DMS53 treated with DMSO at 0.1 percent for 48 hours (cell line): ENCODE data around the gene GLT8D2.

Experiments
- DNase-seq: peaks from one replicate; lab custom pipeline; 2025; ENCODE audit not compliant: unreplicated experiment; lab: John Stamatoyannopoulos, UW

Gene GLT8D2

GRCh38 chr12:103955811-103956508, 94.0 kb downstream of the GLT8D2 start:
- no peak for DNase-seq

- DNase-seq = no peak
Measured at GRCh38 chr12:103952497-103952896, 97.5 kb downstream of the GLT8D2 start.

- no peak for DNase-seq
Measured at GRCh38 chr12:103948746-103949406, 101.1 kb downstream of the GLT8D2 start.

GRCh38 chr12:103947871-103948555, 102.0 kb downstream of the GLT8D2 start:
- no peak for DNase-seq

GRCh38 chr12:103944964-103945363, 105.0 kb downstream of the GLT8D2 start:
- DNase-seq = no peak
